Fibroblast of the aortic adventitia (primary cell): ENCODE measurements around the gene TNNI3K. TPM values are rescaled to one million over a fixed set of nuclear protein-coding genes. Genes with fewer than 3 reads are reported as not detected.

Experiments
- DNase-seq: peaks from one replicate; pipeline ENCODE4 v3.0.0-alpha.2; 2010; ENCODE audit warnings: low read depth
- H3K4me3 ChIP-seq: 2 replicates; pipeline ENCODE4 v1.5.1; 2011; ENCODE audit warnings: low read depth, mild to moderate bottlenecking, control low read depth, low read length, moderate library complexity
- CTCF ChIP-seq: IDR thresholded peaks from 2 replicates; pipeline ENCODE4 v1.5.1; 2011; ENCODE audit warnings: mild to moderate bottlenecking, low read length, control low read depth, inconsistent platforms; ENCODE audit not compliant: insufficient read depth
- total RNA-seq: library from RNA; depleted of rRNA; stranded (reverse); fragments of >200 nt; gene quantifications from 2 replicates; pipeline ENCODE4 v1.2.3, GENCODE V29; 2012; ENCODE audit warnings: low replicate concordance

TNNI3K gene
- 1.6 TPM in 1 of 2 replicates, not detected in the other for total RNA-seq

DNA sequence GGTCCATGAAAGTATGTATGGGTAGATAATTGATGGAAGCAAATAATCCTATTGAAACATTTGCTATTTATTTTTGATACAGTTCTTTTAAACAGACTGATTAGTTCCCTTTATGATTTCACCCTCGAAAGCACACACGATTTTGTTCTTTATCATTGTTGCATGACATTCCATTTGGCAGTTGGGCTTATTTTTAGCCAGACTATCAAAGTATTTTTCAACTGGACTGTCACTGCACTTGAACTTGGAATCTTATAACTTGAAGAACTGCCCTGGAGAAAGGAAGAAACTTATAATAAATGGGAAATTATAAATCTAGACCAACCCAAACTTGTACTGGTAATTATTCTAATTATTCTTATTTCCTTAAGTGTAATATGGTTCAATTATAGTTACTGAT is at the start of gene TNNI3K:
TNNI3K (plus strand) TSS at position 235 of the 400 bp plus-strand sequence; CDS start at position 300, 65 bp downstream.
- TF ChIP-seq CTCF: no peak
- DNase-seq: no peak

GRCh38 chr1:74193908-74194307 is 41.3 kb upstream of the TNNI3K start:
- no peak overlapping the region for H3K4me3 ChIP-seq
- DNase-seq: peak; percentile 71
- no peak for TF ChIP-seq CTCF

More for the DNA sequence above, at the start of gene TNNI3K:
- no peak within 1 kb of the TSS for H3K4me3 ChIP-seq

GRCh38 chr1:74195339-74195738 is 39.8 kb upstream of the TNNI3K start:
- TF ChIP-seq CTCF: no peak
- DNase-seq: no peak
- H3K4me3 ChIP-seq: no peak overlapping the region

- peak overlapping the region; percentile 72 for H3K4me3 ChIP-seq
- DNase-seq: no peak
- no peak for TF ChIP-seq CTCF
Observed at GRCh38 chr1:74197255-74197654, 37.9 kb upstream of the TNNI3K start.

GRCh38 chr1:74197657-74198552 is 37.3 kb upstream of the TNNI3K start, which contains the start of the genes FPGT and LRRIQ3:
FPGT (plus strand) TSS chr1:74198242; CDS start chr1:74198279, 37 bp downstream.
LRRIQ3 (minus strand) TSS chr1:74198176; CDS start chr1:74183684, 14,492 bp downstream.
- peak within 1 kb of the TSS; percentile 89 for H3K4me3 ChIP-seq
- no peak for TF ChIP-seq CTCF
- DNase-seq: peak; percentile 94

- no peak for DNase-seq
- no peak overlapping the region for H3K4me3 ChIP-seq
Observed at GRCh38 chr1:74199504-74199903, 35.7 kb upstream of the TNNI3K start.

More at GRCh38 chr1:74199504-74199903, 35.7 kb upstream of the TNNI3K start:
- no peak for TF ChIP-seq CTCF
